ENCODE data around the gene TAF8.
A peak's percentile ranks its signal among the peaks of the same experiment; 100 is the strongest.

TAF8 gene

GRCh38 chr6:42100029-42100901 lies 49.9 kb downstream of the TAF8 start:
- no peak for DNase-seq

- no peak for DNase-seq
Observed at GRCh38 chr6:42101186-42101657, 50.9 kb downstream of the TAF8 start.

GRCh38 chr6:42103216-42103615 lies 52.9 kb downstream of the TAF8 start:
- DNase-seq = no peak

GRCh38 chr6:42103753-42104094 lies 53.4 kb downstream of the TAF8 start:
- no peak for DNase-seq

- DNase-seq = peak; percentile 77
Observed at GRCh38 chr6:42104095-42104803, 53.9 kb downstream of the TAF8 start.

- DNase-seq = no peak
Observed at GRCh38 chr6:42104804-42105125, 54.4 kb downstream of the TAF8 start.

GRCh38 chr6:42105156-42105648 lies 54.9 kb downstream of the TAF8 start:
- no peak for DNase-seq

GRCh38 chr6:42105709-42106108 lies 55.4 kb downstream of the TAF8 start:
- DNase-seq = no peak

- no peak for DNase-seq
Observed at GRCh38 chr6:42106112-42107023, 56.0 kb downstream of the TAF8 start.

GRCh38 chr6:42108071-42108470 lies 57.7 kb downstream of the TAF8 start:
- DNase-seq = no peak

- no peak for DNase-seq
Observed at GRCh38 chr6:42110683-42111082, 60.4 kb downstream of the TAF8 start.

- DNase-seq = no peak
Observed at GRCh38 chr6:42112351-42112750, 62.0 kb downstream of the TAF8 start.

- no peak for DNase-seq
Observed at GRCh38 chr6:42113936-42114636, 63.8 kb downstream of the TAF8 start.

GRCh38 chr6:42117843-42118161 lies 67.5 kb downstream of the TAF8 start:
- DNase-seq = no peak

- DNase-seq = peak; percentile 59
Observed at GRCh38 chr6:42118162-42119001, 68.1 kb downstream of the TAF8 start.

- DNase-seq = no peak
Observed at GRCh38 chr6:42120895-42121865, 70.9 kb downstream of the TAF8 start.

GRCh38 chr6:42123379-42124103 lies 73.2 kb downstream of the TAF8 start:
- no peak for DNase-seq

GRCh38 chr6:42124223-42124836 lies 74.0 kb downstream of the TAF8 start:
- no peak for DNase-seq

GRCh38 chr6:42125231-42125630 lies 74.9 kb downstream of the TAF8 start:
- DNase-seq = no peak
